Adrenal gland (tissue), 5 donors: Measurements from ENCODE around the gene NTHL1.
A peak's percentile ranks its signal among the peaks of the same experiment; 100 is the strongest.

Experiments used
- POLR2A ChIP-seq, 2 donors: fragments of 450-650 bp; IDR thresholded peaks; one replicate each; pipeline ENCODE4 v1.6.1; 2017; ENCODE audit warnings: antibody characterized with exemption in 2 of 2, mild to moderate bottlenecking in 2 of 2, moderate library complexity in 1 of 2
- TF ChIP-seq, protein P1 (sequence below), 6 experiments: fragments of 450-650 bp in 4 of 6; fragments of 200-600 bp in 2 of 6; sonication (generic) in 1 of 6; IDR thresholded peaks; 1 replicate in 5 of 6; 2 replicates in 1 of 6; pipeline versions ENCODE4 v1.5.1 to v1.8.0; 2016 to 2021; ENCODE audit warnings: antibody characterized with exemption in 6 of 6, mild to moderate bottlenecking in 2 of 6, moderate library complexity in 1 of 6
- donor health status: DM: no; HTN: no; CAD: no.

DNA sequence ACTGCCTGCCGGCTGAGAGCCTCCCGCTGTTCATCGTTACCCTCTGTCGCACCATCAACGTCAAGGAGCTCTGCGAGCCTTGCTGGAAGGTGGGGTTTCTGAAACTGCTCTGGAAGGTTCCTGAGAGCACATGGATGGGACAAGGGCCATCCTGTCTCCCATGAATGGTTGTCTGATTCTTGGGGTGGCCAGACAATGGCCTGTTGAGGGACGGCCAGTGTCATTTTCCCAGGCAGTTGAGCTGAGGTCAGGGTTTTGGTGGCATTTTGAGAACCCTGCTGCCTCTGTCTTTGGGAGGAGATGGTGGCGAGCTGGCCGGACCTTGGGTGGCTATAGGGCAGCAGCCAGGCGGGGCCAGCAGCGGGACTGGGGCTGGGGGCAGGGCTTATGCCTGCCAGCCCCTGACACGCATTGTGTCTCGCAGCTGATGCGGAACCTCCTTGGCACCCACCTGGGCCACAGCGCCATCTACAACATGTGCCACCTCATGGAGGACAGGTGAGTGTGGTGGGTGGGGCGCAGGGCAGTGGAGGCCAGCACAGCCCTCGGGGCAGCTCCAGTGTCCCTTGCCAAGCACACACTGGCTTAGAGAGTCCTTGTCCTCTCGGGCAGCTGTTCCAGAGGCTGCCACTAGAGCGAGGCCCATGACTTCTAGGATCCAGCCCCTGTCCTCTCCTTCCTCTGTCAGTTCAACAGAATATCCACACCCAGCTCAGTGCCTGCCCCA, 9.2 kb upstream of the NTHL1 start:
- TF ChIP-seq, protein P1, sequence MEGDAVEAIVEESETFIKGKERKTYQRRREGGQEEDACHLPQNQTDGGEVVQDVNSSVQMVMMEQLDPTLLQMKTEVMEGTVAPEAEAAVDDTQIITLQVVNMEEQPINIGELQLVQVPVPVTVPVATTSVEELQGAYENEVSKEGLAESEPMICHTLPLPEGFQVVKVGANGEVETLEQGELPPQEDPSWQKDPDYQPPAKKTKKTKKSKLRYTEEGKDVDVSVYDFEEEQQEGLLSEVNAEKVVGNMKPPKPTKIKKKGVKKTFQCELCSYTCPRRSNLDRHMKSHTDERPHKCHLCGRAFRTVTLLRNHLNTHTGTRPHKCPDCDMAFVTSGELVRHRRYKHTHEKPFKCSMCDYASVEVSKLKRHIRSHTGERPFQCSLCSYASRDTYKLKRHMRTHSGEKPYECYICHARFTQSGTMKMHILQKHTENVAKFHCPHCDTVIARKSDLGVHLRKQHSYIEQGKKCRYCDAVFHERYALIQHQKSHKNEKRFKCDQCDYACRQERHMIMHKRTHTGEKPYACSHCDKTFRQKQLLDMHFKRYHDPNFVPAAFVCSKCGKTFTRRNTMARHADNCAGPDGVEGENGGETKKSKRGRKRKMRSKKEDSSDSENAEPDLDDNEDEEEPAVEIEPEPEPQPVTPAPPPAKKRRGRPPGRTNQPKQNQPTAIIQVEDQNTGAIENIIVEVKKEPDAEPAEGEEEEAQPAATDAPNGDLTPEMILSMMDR (IDR thresholded peaks at IDR 0.05) = peak in 2 of 6 experiments; percentile 27 to 51
- no peak for TF ChIP-seq POLR2A (IDR thresholded peaks at IDR 0.05)
